H9 (cell line): ENCODE data around the gene RFC4. TPM values are rescaled to one million over a fixed set of nuclear protein-coding genes. Genes with fewer than 3 reads are reported as not detected.

Experiments
- DNase-seq: peaks from one replicate; pipeline ENCODE4 v3.0.0-alpha.2; 2017
- H2AFZ ChIP-seq: one replicate; pipeline ENCODE4 v1.6.1; 2013; ENCODE audit warnings: mild to moderate bottlenecking, low read length, control low read depth, moderate library complexity
- H2AK5ac ChIP-seq: 2 replicates; pipeline ENCODE4 v1.6.1; 2013; ENCODE audit warnings: low read length, control low read depth, mixed read lengths; ENCODE audit not compliant: insufficient read length
- H2BK120ac ChIP-seq: one replicate; pipeline ENCODE4 v1.6.1; 2013; ENCODE audit warnings: low read depth, mild to moderate bottlenecking, low read length, control low read depth, inconsistent platforms; ENCODE audit not compliant: poor library complexity, severe bottlenecking
- H2BK12ac ChIP-seq: 2 replicates; pipeline ENCODE4 v1.6.1; 2013; ENCODE audit warnings: low read length, control low read depth, mixed read lengths, low read depth; ENCODE audit not compliant: insufficient read length
- H2BK15ac ChIP-seq: 2 replicates; pipeline ENCODE4 v1.6.1; 2013; ENCODE audit warnings: low read depth, low read length, control low read depth
- H2BK20ac ChIP-seq: one replicate; pipeline ENCODE4 v1.6.1; 2013; ENCODE audit warnings: low read depth, mild to moderate bottlenecking, low read length, control low read depth, inconsistent platforms; ENCODE audit not compliant: poor library complexity, severe bottlenecking
- H2BK5ac ChIP-seq: 2 replicates; pipeline ENCODE4 v1.6.1; 2013; ENCODE audit warnings: low read length, control low read depth, mixed read lengths; ENCODE audit not compliant: insufficient read length
- H3K14ac ChIP-seq: 2 replicates; pipeline ENCODE4 v1.6.1; 2013; ENCODE audit warnings: low read length, control low read depth; ENCODE audit not compliant: insufficient read depth
- H3K18ac ChIP-seq: 2 replicates; pipeline ENCODE4 v1.6.1; 2013; ENCODE audit warnings: low read depth, mild to moderate bottlenecking, mixed read lengths, low read length, control low read depth; ENCODE audit not compliant: insufficient read length
- H3K23ac ChIP-seq: 2 replicates; pipeline ENCODE4 v1.6.1; 2013; ENCODE audit warnings: low read length, control low read depth, mixed read lengths, low read depth; ENCODE audit not compliant: insufficient read length
- H3K23me2 ChIP-seq: 2 replicates; pipeline ENCODE4 v1.6.1; 2013; ENCODE audit warnings: low read depth, mild to moderate bottlenecking, mixed read lengths, low read length, control low read depth; ENCODE audit not compliant: insufficient read length, poor library complexity, severe bottlenecking
- H3K27ac ChIP-seq: 2 replicates; pipeline ENCODE4 v1.5.1; 2013; ENCODE audit warnings: low read length, control low read depth, mixed read lengths, low read depth; ENCODE audit not compliant: insufficient read length
- H3K27me3 ChIP-seq: 2 replicates; pipeline ENCODE4 v1.6.1; 2013; ENCODE audit warnings: low read length, control low read depth, inconsistent platforms; ENCODE audit not compliant: insufficient read depth
- H3K4ac ChIP-seq: 2 replicates; pipeline ENCODE4 v1.6.1; 2013; ENCODE audit warnings: low read depth, mild to moderate bottlenecking, control low read depth, inconsistent platforms, low read length, moderate library complexity
- H3K4me1 ChIP-seq: 2 replicates; pipeline ENCODE4 v1.6.1; 2013; ENCODE audit warnings: low read length, control low read depth, inconsistent platforms; ENCODE audit not compliant: insufficient read depth
- H3K4me2 ChIP-seq: 2 replicates; pipeline ENCODE4 v1.6.1; 2013; ENCODE audit warnings: low read length, control low read depth, mixed read lengths; ENCODE audit not compliant: insufficient read length, insufficient read depth
- H3K56ac ChIP-seq: 2 replicates; pipeline ENCODE4 v1.6.1; 2013; ENCODE audit warnings: low read depth, mild to moderate bottlenecking, mixed read lengths, low read length, control low read depth; ENCODE audit not compliant: insufficient read length
- H3K79me1 ChIP-seq: 2 replicates; pipeline ENCODE4 v1.6.1; 2013; ENCODE audit warnings: low read depth, mild to moderate bottlenecking, moderate library complexity, low read length, control low read depth, inconsistent platforms; ENCODE audit not compliant: insufficient read depth, poor library complexity, severe bottlenecking
- H3K79me2 ChIP-seq: 2 replicates; pipeline ENCODE4 v1.6.1; 2013; ENCODE audit warnings: low read length, control low read depth, inconsistent platforms; ENCODE audit not compliant: insufficient read depth
- H3K9ac ChIP-seq: 2 replicates; pipeline ENCODE4 v1.6.1; 2013; ENCODE audit warnings: low read length, control low read depth, mixed read lengths; ENCODE audit not compliant: insufficient read length; ENCODE audit errors: extremely low read depth
- H3K9me3 ChIP-seq: one replicate; pipeline ENCODE4 v1.6.1; 2013; ENCODE audit warnings: low read depth, low read length, inconsistent platforms; ENCODE audit not compliant: control insufficient read depth
- H3T11ph ChIP-seq: one replicate; pipeline ENCODE4 v1.6.1; 2013; ENCODE audit warnings: mild to moderate bottlenecking, low read length, control low read depth, inconsistent platforms
- H4K20me1 ChIP-seq: one replicate; pipeline ENCODE4 v1.6.1; 2013; ENCODE audit not compliant: control insufficient read depth, insufficient read length, insufficient read depth
- H4K5ac ChIP-seq: 2 replicates; pipeline ENCODE4 v1.6.1; 2013; ENCODE audit warnings: low read depth, mild to moderate bottlenecking, mixed read lengths, low read length, control low read depth; ENCODE audit not compliant: insufficient read length
- H4K8ac ChIP-seq: replicated peaks from 2 replicates; pipeline ENCODE4 v1.6.1; 2013; ENCODE audit warnings: low read length, control low read depth, mixed read lengths, low read depth; ENCODE audit not compliant: insufficient read length
- H4K91ac ChIP-seq: 2 replicates; pipeline ENCODE4 v1.6.1; 2013; ENCODE audit warnings: low read depth, mild to moderate bottlenecking, moderate library complexity, mixed read lengths, low read length, control low read depth; ENCODE audit not compliant: insufficient read length
- H3K27ac Mint-ChIP-seq, 3 experiments: 2 replicates in 2 of 3; 3 replicates in 1 of 3; pipeline ENCODE4 v1.8.0; 2020 to 2021; ENCODE audit warnings: mixed read lengths in 3 of 3, mild to moderate bottlenecking in 1 of 3, moderate library complexity in 1 of 3
- H3K27me3 Mint-ChIP-seq: 2 replicates; pipeline ENCODE4 v1.8.0; 2021; ENCODE audit warnings: low read depth, mild to moderate bottlenecking, moderate library complexity, mixed read lengths
- H3K36me3 Mint-ChIP-seq, 3 experiments: 2 replicates in 2 of 3; 3 replicates in 1 of 3; pipeline ENCODE4 v1.8.0; 2020 to 2021; ENCODE audit warnings: low read depth in 3 of 3, mixed read lengths in 3 of 3; ENCODE audit not compliant: insufficient read depth in 1 of 3
- H3K4me1 Mint-ChIP-seq, 2 experiments: 2 replicates each; pipeline ENCODE4 v1.8.0; 2020; ENCODE audit warnings: mixed read lengths in 2 of 2
- H3K4me3 Mint-ChIP-seq, 2 experiments: 2 replicates in 1 of 2; 3 replicates in 1 of 2; pipeline ENCODE4 v1.8.0; 2020 to 2021; ENCODE audit warnings: mild to moderate bottlenecking in 2 of 2, mixed read lengths in 2 of 2, moderate library complexity in 1 of 2
- H3K9me3 Mint-ChIP-seq, 2 experiments: 2 replicates in 1 of 2; 3 replicates in 1 of 2; pipeline ENCODE4 v1.8.0; 2020; ENCODE audit warnings: mild to moderate bottlenecking in 2 of 2, mixed read lengths in 2 of 2, moderate library complexity in 1 of 2
- WGBS: extraction: QIAGEN DNeasy Blood & Tissue Kit; methylation state at CpG from one replicate; pipeline ENCODE4 v1.1.7; 2013; ENCODE audit warnings: missing lambda C conversion rate, low lambda C conversion rate, mixed read lengths; ENCODE audit not compliant: insufficient read length; ENCODE audit errors: extremely low coverage; 5-methylcytosine and 5-hydroxymethylcytosine counted together
- total RNA-seq: library from RNA; stranded (reverse); gene quantifications from 2 replicates; pipeline ENCODE4 v1.2.1, GENCODE V29; 2021
- TF ChIP-seq, protein P1 (sequence below): fragments of 200-600 bp; sonication (generic); conservative IDR thresholded peaks from 3 replicates; pipeline ENCODE4 v1.8.0; 2021; ENCODE audit warnings: antibody characterized with exemption, mild to moderate bottlenecking

RFC4 gene
- total RNA-seq, 1 experiment from 2014 or later: 108 TPM

DNA sequence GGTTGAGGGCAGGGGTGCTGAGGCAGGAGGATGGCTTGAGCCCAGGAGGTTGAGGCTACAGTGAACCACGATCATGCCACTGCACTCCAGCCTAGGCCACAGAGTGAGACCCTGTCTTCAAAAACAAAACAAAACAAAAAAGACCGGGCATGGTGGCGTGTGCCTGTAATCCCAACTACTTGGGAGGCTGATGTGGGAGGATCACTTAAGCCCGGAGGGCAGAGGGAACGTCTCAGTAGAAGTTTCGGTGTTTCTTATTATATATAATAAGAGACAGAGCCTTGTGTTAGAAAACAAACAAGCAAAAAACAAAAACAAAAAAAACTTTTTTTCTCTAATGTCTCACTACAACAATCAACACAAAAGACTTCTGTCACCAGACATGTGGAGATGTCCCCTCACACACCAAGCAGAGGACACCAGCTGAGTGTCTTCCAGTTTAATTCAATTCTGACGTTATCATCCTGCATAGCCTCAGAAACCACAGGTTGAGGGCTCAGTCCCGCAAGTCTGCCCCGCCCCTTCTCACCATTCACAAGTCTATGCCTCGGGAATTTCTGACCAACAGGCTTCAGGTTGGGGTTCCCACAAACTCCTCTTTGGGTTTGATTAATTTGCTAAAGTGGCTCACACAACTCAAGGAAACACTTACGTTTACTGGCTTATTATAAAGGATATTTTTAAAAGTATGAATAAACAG lies 46.9 kb downstream of the RFC4 start:
- peaks cover 4 to 9% of the 10 kb centered on the region in 2 experiments; a peak in 3 of 4 replicates for H3K4me1 Mint-ChIP-seq
- H3K27ac Mint-ChIP-seq: no peak overlapping the region
- Histone ChIP-seq H3K23ac (no peak overlapping the region), H2AFZ (no peak overlapping the region), H3K4me2 (no peak overlapping the region), H4K20me1 (no peaks in the 10 kb centered on the region), H3K18ac (no peak overlapping the region), H3K9me3 (no peaks in the 10 kb centered on the region), H2AK5ac (no peak overlapping the region), H3K4ac (no peak overlapping the region), H3T11ph (no peak overlapping the region), H4K91ac (no peak overlapping the region), H4K5ac (no peak overlapping the region), H3K9ac (no peak overlapping the region), H3K79me2 (no peaks in the 10 kb centered on the region), H3K27me3 (no peaks in the 10 kb centered on the region), H3K27ac (no peak overlapping the region), H2BK15ac (no peak overlapping the region), H3K56ac (no peak overlapping the region), H3K14ac (no peak overlapping the region), H3K79me1 (no peaks in the 10 kb centered on the region), H2BK12ac (no peak overlapping the region), H2BK20ac (no peak overlapping the region), H2BK5ac (no peak overlapping the region), H4K8ac (no peak overlapping the region), H3K4me1 (no peaks in the 10 kb centered on the region), H3K23me2 (no peaks in the 10 kb centered on the region), H2BK120ac (no peak overlapping the region)
- no CpG with 5 or more reads among the region's 11 CpGs for WGBS
- no peaks in the 10 kb centered on the region for H3K9me3 Mint-ChIP-seq
- TF ChIP-seq, protein P1, sequence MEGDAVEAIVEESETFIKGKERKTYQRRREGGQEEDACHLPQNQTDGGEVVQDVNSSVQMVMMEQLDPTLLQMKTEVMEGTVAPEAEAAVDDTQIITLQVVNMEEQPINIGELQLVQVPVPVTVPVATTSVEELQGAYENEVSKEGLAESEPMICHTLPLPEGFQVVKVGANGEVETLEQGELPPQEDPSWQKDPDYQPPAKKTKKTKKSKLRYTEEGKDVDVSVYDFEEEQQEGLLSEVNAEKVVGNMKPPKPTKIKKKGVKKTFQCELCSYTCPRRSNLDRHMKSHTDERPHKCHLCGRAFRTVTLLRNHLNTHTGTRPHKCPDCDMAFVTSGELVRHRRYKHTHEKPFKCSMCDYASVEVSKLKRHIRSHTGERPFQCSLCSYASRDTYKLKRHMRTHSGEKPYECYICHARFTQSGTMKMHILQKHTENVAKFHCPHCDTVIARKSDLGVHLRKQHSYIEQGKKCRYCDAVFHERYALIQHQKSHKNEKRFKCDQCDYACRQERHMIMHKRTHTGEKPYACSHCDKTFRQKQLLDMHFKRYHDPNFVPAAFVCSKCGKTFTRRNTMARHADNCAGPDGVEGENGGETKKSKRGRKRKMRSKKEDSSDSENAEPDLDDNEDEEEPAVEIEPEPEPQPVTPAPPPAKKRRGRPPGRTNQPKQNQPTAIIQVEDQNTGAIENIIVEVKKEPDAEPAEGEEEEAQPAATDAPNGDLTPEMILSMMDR: no peak
- no peak for DNase-seq
- H3K36me3 Mint-ChIP-seq: no peaks in the 10 kb centered on the region
- H3K4me3 Mint-ChIP-seq: no peak overlapping the region
- H3K27me3 Mint-ChIP-seq: peaks cover 2% of the 10 kb centered on the region; the same call in 1 of the 2 replicates
